NCI-H345 treated with DMSO at 0.1 percent for 48 hours (cell line): ENCODE data around the gene PLEKHH1.

Source experiments
- DNase-seq: peaks from one replicate; lab custom pipeline; 2025; ENCODE audit not compliant: unreplicated experiment; lab: John Stamatoyannopoulos, UW

PLEKHH1 gene

DNA sequence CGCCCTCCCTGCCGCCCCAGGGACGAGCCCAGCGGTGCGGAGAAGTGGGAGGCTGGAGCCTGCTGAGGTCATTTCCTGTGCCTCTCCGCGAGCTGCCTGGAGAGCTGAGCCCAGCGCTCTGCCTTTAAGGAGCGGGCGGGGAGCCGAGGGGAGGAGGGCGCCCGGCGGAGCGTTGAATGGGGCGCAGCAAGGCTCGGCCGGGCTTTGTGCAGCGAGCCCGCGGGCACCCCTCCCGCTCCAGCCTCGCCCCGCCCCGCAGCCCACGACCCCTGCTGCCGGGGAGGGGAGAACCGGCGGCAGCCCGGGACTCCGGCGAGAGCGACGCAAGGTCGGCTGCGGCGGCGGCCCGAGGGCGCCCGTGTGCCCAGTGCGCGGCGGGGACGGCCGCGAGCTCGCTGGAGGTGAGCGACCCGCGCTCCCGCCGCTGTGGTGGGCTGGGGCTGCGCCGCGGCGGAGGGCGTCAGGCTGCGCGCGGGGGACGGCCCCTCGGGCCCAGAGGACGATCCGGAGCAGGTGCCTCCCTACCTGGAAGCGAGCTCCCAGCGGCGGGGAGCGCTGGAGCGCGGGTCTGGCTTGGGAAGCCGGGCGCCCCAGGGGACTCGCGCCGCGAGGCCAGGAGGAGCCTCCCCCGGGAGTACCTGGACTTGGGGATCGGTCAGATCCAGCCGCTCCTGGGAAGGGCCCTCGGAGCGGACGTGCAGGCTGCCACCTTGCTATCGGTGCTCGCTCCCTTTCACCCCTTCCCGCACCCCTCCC, at the start of gene PLEKHH1:
TSS of gene PLEKHH1 (plus strand) at position 293 of the 756 bp plus-strand sequence. CDS start 8,578 bp downstream, outside the sequence.
- peak; percentile 57 for DNase-seq

DNA sequence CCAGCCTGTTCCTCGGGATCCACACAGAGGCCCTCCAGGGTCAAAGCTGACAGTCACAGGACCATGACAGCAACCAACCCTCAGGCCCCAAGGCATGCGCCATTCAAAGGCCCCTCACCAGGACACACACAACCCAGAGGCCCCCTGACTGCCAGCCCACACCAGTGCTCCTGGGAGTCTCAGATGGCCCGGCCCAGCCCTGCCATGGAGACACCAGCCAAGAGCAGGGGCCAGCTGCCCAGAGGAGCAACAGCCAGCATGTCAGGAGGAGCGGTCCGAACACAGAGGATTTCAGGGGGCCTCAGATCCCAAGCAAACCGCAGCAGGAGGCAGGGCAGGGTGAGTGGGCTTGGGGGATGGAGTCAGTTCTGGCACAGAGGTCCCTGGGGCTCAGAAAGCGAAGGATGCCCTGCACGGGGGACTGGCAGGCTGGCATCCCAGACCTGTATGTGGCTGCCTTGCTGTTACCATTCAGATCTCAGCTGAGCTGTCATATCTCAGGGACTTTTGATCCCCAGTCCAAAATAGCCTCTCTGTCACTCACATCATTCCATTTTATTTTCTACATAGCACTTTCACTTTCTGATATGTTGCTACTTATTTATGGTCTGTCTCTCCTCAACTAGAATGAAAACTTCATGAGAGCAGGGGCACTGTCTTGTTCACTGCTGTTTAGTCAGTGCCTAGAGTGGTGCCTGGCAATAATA, 49.4 kb upstream of the PLEKHH1 start:
- no peak for DNase-seq

DNA sequence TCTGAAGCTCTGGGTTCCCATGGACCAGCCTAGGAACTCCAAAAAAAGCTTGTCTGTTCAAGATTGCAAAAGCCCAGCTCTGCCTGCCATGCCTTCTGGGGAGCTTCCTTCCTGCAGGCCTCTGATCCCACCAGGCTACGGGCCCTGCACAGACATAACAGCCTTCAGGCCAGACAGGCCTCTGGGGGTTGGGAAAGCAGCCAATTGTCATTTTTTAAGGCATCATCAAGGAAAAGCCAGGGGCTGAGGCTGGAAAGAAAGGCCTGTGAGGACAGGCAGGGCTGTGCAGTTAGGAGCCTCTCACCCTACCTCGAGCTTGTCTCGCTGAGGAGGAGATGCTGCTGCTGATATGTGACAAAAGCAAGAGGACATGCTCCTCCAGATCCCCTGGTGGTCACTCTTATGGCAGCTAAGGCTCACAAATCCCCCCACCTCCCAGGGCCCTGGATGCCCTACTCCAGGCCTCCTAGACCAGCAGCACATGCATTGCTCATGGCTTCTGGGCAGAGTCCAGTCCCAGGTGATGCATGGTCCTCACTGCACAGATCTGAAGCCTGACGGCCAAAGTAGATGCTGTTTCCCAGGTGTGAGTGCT, 47.5 kb upstream of the PLEKHH1 start:
- DNase-seq, result no peak

DNA sequence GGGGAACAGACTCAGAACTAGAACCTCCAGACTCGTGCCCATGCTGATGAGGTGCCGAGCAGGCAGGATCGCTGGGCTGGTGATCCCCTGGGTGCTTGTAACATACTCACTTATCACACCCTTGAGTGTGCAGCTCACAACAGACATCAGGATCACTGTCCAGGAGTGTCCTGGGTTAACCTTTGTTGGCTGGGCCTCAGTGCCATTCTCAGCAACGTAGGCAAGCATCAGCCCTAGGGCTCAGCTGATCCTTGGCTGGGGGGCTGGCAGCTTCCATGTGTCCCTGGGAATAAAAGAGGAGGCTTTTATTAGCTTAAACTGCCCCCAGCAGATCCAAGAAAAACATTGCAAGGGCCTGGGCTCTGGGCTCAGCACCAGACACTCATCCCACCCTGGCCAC, 46.2 kb upstream of the PLEKHH1 start:
- DNase-seq, result no peak

DNA sequence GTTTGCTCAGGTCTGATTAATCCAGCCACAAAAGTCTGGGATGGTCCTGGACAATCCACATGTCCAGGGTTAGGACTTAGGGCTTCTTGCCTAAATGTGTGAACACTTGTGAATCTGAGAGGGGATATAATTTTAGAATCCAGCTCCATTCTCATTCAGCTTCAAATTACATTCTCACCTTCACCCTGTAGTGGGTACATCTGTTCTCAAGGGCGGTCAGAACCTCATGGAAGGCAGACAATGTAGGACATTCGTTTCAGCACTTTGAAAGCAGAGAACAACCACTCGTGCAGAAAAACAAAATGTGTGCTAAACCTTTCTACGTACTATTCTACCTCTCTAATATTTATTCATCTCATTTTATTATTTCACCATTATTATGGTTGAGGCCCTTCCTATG, 45.8 kb upstream of the PLEKHH1 start:
- DNase-seq, result no peak

DNA sequence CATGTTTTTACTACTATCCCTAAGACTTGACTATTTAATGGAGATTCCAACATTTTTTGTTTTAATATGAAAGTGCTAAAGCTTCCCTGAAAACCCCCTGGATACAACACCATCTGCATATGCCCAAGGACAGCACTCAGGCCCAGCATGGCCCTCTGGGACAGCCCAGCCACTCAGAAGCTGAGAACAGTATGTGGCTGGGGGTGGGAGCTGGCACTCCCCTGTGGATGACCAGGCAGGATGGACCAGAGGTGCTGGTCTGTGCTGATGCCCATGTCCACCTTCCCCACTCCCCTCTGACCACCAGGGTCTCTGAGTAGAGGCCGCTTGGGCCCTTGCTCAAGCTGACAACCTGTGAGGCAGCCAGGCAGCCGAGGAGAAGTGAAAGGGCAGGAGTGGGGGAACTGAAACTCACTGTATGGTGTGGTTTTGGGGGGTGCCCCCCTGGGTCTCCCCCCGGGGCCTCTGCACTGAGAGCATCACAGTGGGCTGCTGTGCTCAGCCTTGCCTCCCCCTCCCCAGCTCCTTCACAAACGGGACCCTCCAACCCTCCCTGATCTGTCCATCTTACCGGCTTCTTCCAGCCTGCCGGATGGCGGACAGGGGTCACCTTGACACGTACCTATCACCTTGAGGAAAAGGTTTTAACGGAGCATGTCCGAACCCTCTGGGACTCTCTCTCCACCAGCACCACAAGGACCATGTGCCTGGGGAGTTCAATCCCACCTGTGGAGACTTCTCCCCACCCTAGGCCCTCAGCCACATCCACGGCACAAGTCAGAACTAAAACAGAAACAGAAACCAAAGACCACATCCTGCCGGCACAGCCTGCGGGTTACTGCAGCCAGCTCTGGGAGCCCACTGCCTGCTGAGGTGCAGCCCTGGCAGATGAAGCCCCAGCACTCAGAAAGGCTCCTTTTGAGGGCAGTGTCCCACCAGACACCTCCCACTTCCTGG, 44.9 kb upstream of the PLEKHH1 start, which contains the start of gene TMEM229B:
TSS of gene TMEM229B (minus strand) at position 785 of the 957 bp plus-strand sequence. CDS start 14,798 bp downstream, outside the sequence.
- DNase-seq, result no peak

DNA sequence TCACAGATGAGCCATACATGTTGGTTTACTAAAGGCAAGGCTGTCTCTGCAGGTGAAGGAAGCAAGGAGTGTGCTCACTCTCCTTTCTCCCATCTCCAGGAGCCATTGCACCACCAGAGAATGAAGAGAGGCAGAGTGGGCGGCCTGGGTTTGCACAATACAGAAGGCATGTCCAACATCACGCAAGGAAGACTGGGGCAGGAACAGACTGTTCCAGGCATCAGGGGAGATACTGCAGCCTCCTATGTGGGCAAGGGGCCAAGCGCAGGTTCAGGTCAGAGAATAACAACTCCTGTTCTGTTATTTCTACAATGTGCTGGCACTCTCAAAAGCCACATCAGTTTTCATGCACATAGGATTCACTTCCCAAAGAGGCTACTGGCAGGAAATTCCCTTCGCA, 42.9 kb upstream of the PLEKHH1 start:
- no peak for DNase-seq

DNA sequence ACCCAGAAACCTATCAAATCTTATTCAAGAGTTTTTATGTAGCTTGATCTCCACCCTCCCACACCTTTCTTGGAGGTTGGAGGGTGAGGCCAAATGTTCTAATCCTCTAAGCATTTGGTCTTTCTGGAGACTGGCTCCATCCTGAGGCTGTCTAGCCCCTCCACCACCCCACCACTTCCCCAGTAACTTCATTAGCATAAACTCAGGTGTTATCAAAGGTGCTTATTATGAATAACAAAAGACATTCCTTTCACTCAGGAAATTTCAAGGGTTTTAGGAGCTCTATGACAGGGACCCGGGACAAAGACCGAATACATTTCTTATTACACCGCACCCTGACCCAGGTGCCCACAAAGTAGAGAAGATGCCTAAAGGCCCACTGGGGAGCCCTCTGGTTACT, 41.8 kb upstream of the PLEKHH1 start:
- no peak for DNase-seq

DNA sequence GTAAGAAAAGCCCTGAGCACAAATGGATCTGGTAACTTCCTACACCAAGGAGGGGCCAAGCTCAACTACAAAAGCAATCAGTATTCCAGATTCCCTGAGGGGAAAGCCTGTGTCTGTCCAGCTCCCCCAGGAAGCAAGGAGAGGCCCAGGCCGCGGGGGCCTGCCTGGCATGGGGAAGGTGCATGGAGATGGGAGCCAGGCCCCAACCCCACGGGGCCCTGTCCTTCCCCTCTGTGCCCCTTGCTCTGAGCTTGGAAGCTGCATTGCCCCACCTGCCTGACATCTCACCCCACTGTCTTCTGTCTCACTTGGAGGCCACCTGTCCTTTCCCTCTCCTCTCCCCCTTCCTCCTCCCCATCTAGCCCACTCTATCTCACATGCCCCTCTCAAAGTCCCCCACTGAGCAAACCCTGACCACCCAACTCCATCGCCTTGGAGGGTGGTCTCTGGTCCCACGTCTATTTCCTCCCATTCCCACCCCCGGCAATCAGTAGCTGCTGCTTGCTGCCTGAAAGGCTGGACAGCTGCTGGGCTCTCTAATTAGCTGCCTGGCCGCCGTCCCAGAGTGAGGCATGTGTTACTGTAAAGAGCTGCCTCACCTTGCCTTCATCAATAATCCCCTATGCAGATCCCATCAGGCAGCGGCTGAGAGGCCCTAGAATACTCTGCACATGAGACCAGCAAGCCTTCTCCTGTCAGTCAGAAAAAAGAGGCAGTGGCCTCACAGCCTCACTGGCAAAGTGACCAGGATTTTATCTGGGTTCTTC, 41.2 kb upstream of the PLEKHH1 start:
- DNase-seq, result peak; percentile 77

DNA sequence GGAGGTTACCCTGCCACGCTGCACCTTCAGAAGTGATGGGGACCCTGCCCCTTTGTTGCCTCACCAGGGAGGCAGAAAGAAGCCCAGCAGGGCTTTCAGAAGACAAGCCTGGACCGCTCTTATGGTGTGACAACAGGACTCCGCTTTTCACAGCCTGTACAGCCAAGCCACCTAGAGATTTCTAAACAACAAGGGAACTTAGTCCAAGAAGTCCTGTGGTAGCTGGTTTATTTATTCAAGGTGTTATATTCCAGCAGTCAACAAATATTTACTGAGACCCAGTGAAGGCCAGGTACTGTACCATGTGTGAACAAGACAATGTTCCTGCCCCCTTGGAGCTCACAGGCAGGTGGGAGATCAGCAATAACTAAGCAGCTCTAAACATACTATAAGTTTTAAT, 40.6 kb upstream of the PLEKHH1 start:
- peak; percentile 77 for DNase-seq

DNA sequence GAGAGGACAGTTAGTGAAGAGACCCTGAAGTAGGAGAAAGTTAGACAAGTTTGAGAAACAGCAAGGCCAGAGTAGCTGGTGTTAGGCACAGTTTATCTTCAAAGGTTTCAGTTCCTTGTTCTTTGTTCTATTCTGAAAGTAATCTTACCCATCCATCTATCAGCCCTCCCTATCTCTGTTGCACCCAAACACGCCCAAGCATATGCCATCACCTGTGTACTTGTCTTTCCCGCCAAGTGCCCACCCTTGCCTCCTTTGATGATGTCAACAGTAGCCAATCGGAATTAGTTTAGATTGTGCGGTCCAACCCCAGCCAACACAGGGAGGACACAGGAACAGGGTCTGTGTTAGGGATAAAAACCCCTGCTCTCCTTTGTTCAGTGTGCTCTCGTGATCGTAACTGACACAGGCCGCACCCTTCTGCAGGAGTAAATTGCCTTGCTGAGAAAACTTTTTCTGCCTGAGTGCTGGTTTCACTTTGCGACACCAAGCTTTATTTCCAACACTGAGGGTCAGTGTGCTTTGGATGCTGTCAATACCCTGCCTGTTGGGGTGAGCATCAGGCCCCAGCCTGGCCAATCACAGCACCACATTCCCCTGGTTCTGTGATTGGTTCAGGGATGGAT, 39.9 kb upstream of the PLEKHH1 start:
- DNase-seq, result no peak

DNA sequence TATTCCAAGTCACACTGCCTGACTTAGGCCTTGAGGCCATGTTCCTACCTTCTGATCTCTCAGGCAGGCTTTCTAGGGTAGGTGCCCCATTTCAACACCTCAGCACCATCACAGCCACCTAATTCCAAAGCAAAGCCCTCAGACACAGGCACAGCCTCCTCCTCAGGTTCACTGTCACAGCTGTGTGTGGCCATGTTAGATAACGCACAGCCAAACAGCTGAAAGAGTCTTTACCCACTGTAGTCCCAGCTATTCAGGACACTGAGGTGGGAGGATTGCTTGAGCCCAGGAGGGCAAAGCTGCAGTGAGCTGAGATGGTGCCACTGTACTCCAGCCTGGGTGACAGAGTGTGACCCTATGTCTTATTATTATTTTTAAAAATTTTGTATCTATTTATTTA, 37.3 kb upstream of the PLEKHH1 start:
- no peak for DNase-seq

DNA sequence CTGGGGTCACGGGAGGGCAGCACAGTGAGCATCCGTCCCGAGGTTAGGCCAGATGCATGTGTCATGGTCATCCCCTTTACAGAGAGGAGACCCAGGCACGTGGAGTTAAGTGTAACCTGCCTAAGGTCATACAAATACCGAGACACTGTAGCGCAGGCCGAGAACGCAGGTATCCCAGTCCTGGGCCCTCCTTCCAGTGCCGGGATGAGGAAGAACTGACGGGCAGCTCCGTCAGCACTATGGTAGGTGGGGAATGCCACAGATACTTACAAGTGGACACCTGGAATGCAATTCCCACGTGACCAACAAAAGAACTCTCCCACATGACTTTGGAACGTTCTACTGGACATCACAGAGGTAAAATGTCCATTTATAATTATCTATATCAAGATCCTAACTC, 35.9 kb upstream of the PLEKHH1 start:
- no peak for DNase-seq

DNA sequence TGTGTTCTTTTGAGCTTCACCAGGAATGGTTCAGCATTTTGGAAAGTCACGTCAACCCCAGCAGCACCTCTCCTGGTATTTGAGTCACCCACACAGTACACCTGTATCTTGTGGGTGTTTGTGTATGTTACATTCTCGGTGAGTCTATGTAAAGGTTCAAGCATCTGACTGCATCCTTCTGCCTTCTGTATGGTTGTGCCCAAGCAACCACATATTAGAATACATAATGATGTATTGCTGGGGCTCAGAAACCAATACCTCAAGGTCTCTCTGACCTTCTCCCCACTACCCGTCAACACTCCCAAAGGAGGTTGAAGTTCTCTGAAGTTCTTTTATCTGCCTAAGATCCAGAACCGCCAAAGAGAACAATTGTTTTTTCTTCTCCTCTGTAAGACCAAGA, 35.4 kb upstream of the PLEKHH1 start:
- no peak for DNase-seq

DNA sequence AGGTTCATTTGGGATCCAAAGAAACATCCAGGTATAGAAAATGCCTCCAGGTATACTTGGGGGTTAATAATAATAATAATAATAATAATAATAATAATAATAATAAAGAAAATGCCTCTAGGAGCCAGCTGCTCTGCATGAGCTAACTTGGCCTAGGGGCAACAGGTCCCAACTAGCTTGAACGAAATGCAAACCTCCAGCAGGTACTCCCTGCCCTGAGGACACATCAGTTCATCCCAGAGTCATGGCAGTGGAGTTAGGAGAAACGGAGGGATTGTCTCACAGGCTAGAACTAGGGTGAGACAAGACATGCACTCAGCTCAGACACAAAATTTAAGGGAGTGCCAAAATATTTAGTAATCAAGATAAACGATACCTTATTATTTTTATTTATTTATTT, 32.1 kb upstream of the PLEKHH1 start:
- no peak for DNase-seq

DNA sequence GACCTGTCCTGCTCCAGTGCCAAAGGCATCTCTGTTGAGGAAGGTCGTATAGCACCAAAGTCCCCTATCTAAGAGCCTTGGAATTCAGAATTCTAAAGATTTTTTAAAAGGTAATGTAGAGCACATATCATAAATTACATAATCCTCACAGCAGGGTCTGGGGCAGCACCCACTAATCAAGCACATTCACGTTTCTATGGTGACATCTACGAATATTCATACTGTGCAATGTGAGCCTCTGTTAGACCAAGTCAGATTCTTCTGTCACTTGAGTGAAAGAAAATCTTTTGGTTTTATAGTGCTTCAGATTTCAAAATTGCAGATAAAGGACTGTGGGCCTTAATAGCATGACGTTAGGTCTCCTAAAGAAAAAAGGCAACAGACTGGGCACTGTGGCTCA, 31.4 kb upstream of the PLEKHH1 start:
- no peak for DNase-seq

DNA sequence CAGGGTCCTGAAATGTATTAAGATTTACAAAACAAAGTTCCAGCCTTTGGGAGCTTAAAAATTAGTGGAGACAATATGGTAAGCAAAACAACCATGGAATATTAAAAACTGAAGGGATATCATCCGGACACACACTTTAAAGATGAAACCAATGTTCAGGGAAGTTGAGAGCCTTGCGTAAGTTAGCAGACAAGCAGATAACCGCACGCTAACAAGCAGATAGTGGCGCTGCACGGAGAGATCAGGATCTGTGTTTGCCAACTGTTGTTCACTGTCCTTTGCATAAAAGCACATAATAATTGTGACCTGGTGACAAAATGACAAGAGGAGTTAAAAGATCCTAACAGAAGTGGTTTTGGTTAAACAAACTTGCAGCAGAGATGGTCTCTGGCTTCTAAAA, 30.2 kb upstream of the PLEKHH1 start:
- no peak for DNase-seq

DNA sequence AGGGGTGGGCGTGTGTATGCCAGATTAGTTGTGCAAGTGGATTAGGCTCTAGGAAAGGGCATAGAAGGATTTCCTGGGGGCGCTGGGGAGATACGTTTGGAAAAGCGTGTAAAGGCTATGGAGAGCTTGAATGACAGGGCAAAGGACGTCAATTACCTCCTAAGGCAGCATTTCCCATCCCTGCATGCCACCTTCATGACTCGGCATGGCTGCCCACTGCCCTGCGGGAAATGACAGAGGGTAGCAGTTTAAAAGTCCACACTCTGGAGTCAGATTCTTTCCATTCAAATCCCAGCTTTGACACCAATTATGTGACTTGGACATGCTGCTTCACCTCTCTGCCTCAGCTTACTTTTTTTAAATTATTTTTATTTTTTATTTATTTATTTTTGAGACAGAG, 29.8 kb upstream of the PLEKHH1 start:
- no peak for DNase-seq

DNA sequence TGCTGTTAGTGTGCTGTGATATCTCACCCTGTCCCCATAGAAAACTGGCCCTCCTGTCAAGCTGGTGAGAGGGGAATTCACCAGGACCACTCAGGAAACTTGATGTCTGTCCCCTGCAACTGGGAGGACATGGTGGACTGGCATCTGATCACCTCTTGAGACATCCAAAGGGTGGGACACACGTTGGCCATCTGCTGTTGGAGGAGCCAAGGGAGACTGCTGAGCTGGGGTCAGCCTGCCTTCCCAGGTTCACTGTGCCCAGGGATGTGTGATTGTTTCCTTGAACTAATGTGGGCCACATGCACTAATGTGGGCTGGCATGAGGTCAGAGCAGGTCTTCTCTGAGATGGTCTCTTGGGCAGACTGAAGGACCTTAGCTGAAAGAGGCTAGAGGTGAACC, 27.8 kb upstream of the PLEKHH1 start:
- DNase-seq, result no peak

DNA sequence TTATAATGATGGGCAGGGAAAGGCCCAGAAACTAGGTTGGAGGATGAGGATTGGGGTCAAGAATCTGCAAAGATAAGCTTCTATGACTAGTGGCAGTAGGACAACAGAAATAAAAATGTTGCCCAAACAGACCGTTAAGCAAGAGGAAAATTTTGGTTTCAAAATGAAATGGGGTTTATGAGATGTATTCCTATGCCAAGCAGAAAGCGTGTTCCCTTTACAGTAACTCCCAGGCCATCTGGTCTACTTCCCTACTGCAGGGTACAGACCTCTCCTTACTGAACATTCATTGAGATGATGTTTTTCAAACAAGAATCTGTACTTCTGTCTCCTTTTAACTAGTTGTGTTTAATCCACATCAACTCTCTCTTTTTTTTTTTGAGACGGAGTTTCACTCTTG, 24.1 kb upstream of the PLEKHH1 start:
- no peak for DNase-seq
